Ishikawa (cell line): ENCODE measurements around the gene UTP25.

Experiments
- CEBPB ChIP-seq: IDR thresholded peaks from 2 replicates; pipeline ENCODE4 v1.6.1; 2012
- CREB1 ChIP-seq: IDR thresholded peaks from 2 replicates; pipeline ENCODE4 v1.6.1; 2012; ENCODE audit warnings: low read depth
- EGR1 ChIP-seq: IDR thresholded peaks from 2 replicates; pipeline ENCODE4 v1.6.1; 2012
- EP300 ChIP-seq: IDR thresholded peaks from 2 replicates; pipeline ENCODE4 v1.6.1; 2012; ENCODE audit warnings: borderline replicate concordance
- FOXM1 ChIP-seq: IDR thresholded peaks from 2 replicates; pipeline ENCODE4 v1.6.1; 2012; ENCODE audit warnings: low read depth, borderline replicate concordance
- MAX ChIP-seq: IDR thresholded peaks from 2 replicates; pipeline ENCODE4 v1.6.1; 2012
- NFIC ChIP-seq: IDR thresholded peaks from 2 replicates; pipeline ENCODE4 v1.6.1; 2012
- RAD21 ChIP-seq: IDR thresholded peaks from 2 replicates; pipeline ENCODE4 v1.6.1; 2012; ENCODE audit warnings: low read depth
- REST ChIP-seq: IDR thresholded peaks from 2 replicates; pipeline ENCODE4 v1.6.1; 2012; ENCODE audit warnings: low read depth, mild to moderate bottlenecking
- TAF1 ChIP-seq: IDR thresholded peaks from 2 replicates; pipeline ENCODE4 v1.6.1; 2012; ENCODE audit warnings: low read depth, mild to moderate bottlenecking
- TCF12 ChIP-seq: IDR thresholded peaks from 2 replicates; pipeline ENCODE4 v1.6.1; 2012; ENCODE audit warnings: low read depth
- TEAD4 ChIP-seq: IDR thresholded peaks from 2 replicates; pipeline ENCODE4 v1.6.1; 2012
- USF1 ChIP-seq: IDR thresholded peaks from 2 replicates; pipeline ENCODE4 v1.6.1; 2012
- YY1 ChIP-seq: IDR thresholded peaks from 2 replicates; pipeline ENCODE4 v1.6.1; 2012; ENCODE audit warnings: low read depth
- ZBTB7A ChIP-seq: IDR thresholded peaks from 2 replicates; pipeline ENCODE4 v1.6.1; 2012; ENCODE audit warnings: low read depth

The UTP25 gene

GRCh38 chr1:209866201-209866600, 38.4 kb downstream of the UTP25 start:
- TF ChIP-seq EP300, result no peak
- TF ChIP-seq YY1, result no peak
- TF ChIP-seq TEAD4, result no peak
- no peak for TF ChIP-seq ZBTB7A
- TF ChIP-seq CREB1, result no peak
- no peak for TF ChIP-seq FOXM1
- TF ChIP-seq USF1, result no peak
- no peak for TF ChIP-seq CEBPB
- TF ChIP-seq NFIC, result no peak
- TF ChIP-seq RAD21, result no peak
- no peak for TF ChIP-seq REST
- TF ChIP-seq MAX, result no peak
- no peak for TF ChIP-seq TAF1
- TF ChIP-seq EGR1, result no peak
- no peak for TF ChIP-seq TCF12

GRCh38 chr1:209869291-209870149, 41.7 kb downstream of the UTP25 start:
- TF ChIP-seq EP300, result no peak
- no peak for TF ChIP-seq RAD21
- TF ChIP-seq REST, result no peak
- TF ChIP-seq EGR1, result no peak
- no peak for TF ChIP-seq NFIC
- TF ChIP-seq TEAD4, result no peak
- no peak for TF ChIP-seq FOXM1
- TF ChIP-seq TAF1, result no peak
- no peak for TF ChIP-seq USF1
- no peak for TF ChIP-seq CREB1
- TF ChIP-seq TCF12, result no peak
- TF ChIP-seq YY1, result no peak
- TF ChIP-seq CEBPB, result no peak
- TF ChIP-seq MAX, result no peak
- no peak for TF ChIP-seq ZBTB7A

GRCh38 chr1:209870151-209870831, 42.5 kb downstream of the UTP25 start:
- no peak for TF ChIP-seq TCF12
- no peak for TF ChIP-seq EGR1
- TF ChIP-seq NFIC, result no peak
- no peak for TF ChIP-seq REST
- no peak for TF ChIP-seq CEBPB
- no peak for TF ChIP-seq RAD21
- TF ChIP-seq TEAD4, result no peak
- TF ChIP-seq EP300, result no peak
- TF ChIP-seq TAF1, result no peak
- TF ChIP-seq CREB1, result no peak
- no peak for TF ChIP-seq FOXM1
- no peak for TF ChIP-seq USF1
- TF ChIP-seq ZBTB7A, result no peak
- no peak for TF ChIP-seq MAX
- TF ChIP-seq YY1, result no peak
